ENCODE data around the gene ADAM10. TPM values are rescaled to one million over a fixed set of nuclear protein-coding genes. Genes with fewer than 3 reads are reported as not detected.

Gene ADAM10
- total and polyA plus RNA-seq, 2 of the 4 experiments (the other 2 are of a cell fraction), result 110 to 185 TPM

- Histone ChIP-seq H3K4me3 (ENCODE audit: insufficient read depth, low read depth, low read length) (no peak overlapping the region), H3K18ac (ENCODE audit: low read depth, low read length) (no peak overlapping the region), H3K27me3 (ENCODE audit: control insufficient read depth, insufficient read depth, low read length) (no peaks in the 10 kb centered on the region), H2BK20ac (ENCODE audit: low read depth, low read length) (no peak overlapping the region), H3K23ac (ENCODE audit: low read depth, low read length) (no peak overlapping the region), H2BK5ac (ENCODE audit: low read depth, low read length, poor library complexity, severe bottlenecking) (no peak overlapping the region), H3K36me3 (ENCODE audit: control insufficient read depth, insufficient read depth, low read length) (peaks cover 10% of the 10 kb centered on the region), H3K4me2 (ENCODE audit: low read depth, low read length) (no peak overlapping the region), H4K91ac (ENCODE audit: insufficient read depth, low read depth, low read length) (no peak overlapping the region), H3K4ac (ENCODE audit: low read depth, low read length) (no peak overlapping the region), H4K5ac (ENCODE audit: low read depth, low read length) (no peak overlapping the region), H4K20me1 (ENCODE audit: insufficient read depth, low read length) (no peaks in the 10 kb centered on the region), H2AK5ac (ENCODE audit: low read depth, low read length) (no peak overlapping the region), H3K79me1 (ENCODE audit: low read depth in 1 of 2, low read length in 2 of 2) (no peaks in the 10 kb centered on the region; a peak in 1 of 4 replicates), H3K9me3 (ENCODE audit: control insufficient read depth, insufficient read depth, low read length) (no peaks in the 10 kb centered on the region), H2AFZ (replicated peaks; ENCODE audit: low read length, poor library complexity) (no peak overlapping the region), H2AK9ac (replicated peaks; ENCODE audit: low read depth, low read length, poor library complexity) (no peak overlapping the region), H3K4me1 (ENCODE audit: control insufficient read depth, insufficient read depth, low read length) (peaks cover 2% of the 10 kb centered on the region; the same call in 1 of the 2 replicates), H3K14ac (replicated peaks; ENCODE audit: low read depth, low read length) (no peak overlapping the region), H3K27ac (ENCODE audit: insufficient read depth, low read length) (no peak overlapping the region), H3K56ac (ENCODE audit: extremely low read depth, insufficient read depth, low read length) (no peak overlapping the region), H2BK120ac (ENCODE audit: low read depth, low read length) (no peak overlapping the region), H3K9me1 (ENCODE audit: insufficient read depth, low read length) (no peaks in the 10 kb centered on the region; the same call in 1 of the 2 replicates), H4K8ac (ENCODE audit: low read depth in 2 of 2, low read length in 2 of 2) (no peak overlapping the region), H2BK15ac (ENCODE audit: low read depth, low read length) (no peak overlapping the region), H3K9ac (ENCODE audit: low read depth, low read length) (no peak overlapping the region)
- DNase-seq (no peak), ATAC-seq (ENCODE audit: low read depth) (no peak)
- WGBS, 2 experiments (ENCODE audit: extremely low coverage in 2 of 2, insufficient read length in 1 of 2), result no CpG with 5 or more reads among the region's 1 CpG
- dilution Hi-C loops (cut with HindIII; ENCODE audit: low sequenced_read_pairs, unreplicated experiment), result no loop called here
- BruUV-seq (replicated peaks), result no TSS peak
- TF ChIP-seq MXI1 (IDR thresholded peaks at IDR 0.05; ENCODE audit: borderline replicate concordance, low read depth, low read length), result no peak
- no peak for TF ChIP-seq MAFK (IDR thresholded peaks at IDR 0.05; ENCODE audit: low read depth, low read length)
- TF ChIP-seq, protein P1, sequence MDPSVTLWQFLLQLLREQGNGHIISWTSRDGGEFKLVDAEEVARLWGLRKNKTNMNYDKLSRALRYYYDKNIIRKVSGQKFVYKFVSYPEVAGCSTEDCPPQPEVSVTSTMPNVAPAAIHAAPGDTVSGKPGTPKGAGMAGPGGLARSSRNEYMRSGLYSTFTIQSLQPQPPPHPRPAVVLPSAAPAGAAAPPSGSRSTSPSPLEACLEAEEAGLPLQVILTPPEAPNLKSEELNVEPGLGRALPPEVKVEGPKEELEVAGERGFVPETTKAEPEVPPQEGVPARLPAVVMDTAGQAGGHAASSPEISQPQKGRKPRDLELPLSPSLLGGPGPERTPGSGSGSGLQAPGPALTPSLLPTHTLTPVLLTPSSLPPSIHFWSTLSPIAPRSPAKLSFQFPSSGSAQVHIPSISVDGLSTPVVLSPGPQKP (IDR thresholded peaks at IDR 0.05; ENCODE audit: borderline replicate concordance, low read depth, low read length), result no peak
- TF ChIP-seq RCOR1 (IDR thresholded peaks at IDR 0.05; ENCODE audit: insufficient replicate concordance, low read length), result no peak
- TF ChIP-seq, protein P2, sequence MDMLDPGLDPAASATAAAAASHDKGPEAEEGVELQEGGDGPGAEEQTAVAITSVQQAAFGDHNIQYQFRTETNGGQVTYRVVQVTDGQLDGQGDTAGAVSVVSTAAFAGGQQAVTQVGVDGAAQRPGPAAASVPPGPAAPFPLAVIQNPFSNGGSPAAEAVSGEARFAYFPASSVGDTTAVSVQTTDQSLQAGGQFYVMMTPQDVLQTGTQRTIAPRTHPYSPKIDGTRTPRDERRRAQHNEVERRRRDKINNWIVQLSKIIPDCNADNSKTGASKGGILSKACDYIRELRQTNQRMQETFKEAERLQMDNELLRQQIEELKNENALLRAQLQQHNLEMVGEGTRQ (IDR thresholded peaks at IDR 0.05; ENCODE audit: low read depth, low read length), result no peak
- ChIA-PET CTCF (no interaction called here), POLR2A (ENCODE audit: unreplicated experiment) (no interaction called here)
- in situ Hi-C loops (cut with MboI; ENCODE audit: low sequenced_read_pairs), result no loop called here
- intact Hi-C loops (cut with micrococcal nuclease), result no loop called here
Measured at GRCh38 chr15:58593870-58594269, 155.6 kb downstream of the ADAM10 start.
